GM21360 (cell line): ENCODE data around the gene TRIM17.

Source experiments
- ATAC-seq: cut with Tn5 transposase; IDR thresholded peaks from one replicate; pipeline ENCODE4 v1.9.1; 2021; ENCODE audit warnings: mild to moderate bottlenecking, moderate library complexity; ENCODE audit not compliant: unreplicated experiment

TRIM17 gene

DNA sequence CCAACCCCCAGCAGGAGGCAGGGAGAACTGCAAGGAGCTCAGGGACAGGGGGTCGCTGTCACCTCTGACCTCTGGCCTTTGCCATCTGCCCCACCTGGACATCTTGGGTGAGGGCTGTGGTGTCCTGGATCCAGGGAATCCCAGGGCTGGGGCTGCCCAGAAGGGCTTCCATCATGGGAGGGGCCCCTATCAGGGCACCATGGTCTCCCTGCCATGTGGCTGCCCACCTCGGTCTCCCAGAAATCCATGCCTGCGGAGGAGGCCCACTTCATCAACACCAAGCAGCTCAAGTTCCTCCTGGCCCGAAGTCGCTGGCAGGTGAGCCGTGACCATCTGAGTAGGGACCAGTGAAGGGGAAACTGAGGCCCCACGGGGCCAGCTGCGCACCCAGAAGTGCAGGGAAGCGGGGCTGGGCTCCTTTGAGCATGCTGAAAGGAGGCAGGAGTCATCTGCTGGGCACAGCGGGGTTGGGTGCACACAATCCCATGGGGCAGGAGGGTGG, 46.2 kb downstream of the TRIM17 start:
- ATAC-seq, result no peak

DNA sequence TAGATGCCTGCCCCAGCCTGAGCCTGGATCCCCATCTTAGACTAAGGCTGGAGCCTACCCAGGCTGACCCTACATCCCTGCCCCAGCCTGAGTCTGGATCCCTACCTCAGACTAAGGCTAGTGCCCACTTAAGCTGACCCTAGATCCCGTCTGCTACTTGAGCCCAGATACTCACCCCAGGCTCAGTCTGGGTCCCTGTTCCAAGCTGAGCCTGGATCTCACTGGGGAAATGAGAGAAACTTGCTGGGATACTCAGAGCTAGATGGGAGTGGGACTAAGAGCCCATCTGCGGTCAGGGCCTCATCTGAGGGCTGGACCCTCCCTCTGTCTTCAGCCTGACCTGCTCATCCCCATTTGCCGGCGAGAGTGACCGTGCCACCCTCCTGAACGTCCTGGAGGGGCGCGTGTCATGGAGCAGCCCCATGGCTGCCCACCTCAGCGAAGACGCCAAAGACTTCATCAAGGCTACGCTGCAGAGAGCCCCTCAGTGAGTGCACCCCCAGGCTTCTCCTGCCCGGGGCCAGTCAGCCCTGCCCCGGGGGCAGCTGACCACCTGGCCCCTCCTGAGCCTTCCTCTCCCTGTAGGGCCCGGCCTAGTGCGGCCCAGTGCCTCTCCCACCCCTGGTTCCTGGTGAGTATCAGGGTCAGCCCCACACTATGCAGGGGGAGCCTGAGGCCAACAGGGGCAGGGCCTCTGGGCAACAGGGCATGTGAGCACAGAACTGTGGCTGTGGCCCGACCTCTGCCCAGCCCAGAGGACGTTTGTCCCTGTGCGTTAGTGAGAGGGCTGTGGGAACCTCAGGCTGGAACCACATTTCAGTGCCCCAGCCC, 46.8 kb downstream of the TRIM17 start:
- no peak for ATAC-seq

GRCh38 chr1:228368801-228369607, 47.7 kb downstream of the TRIM17 start:
- no peak for ATAC-seq

DNA sequence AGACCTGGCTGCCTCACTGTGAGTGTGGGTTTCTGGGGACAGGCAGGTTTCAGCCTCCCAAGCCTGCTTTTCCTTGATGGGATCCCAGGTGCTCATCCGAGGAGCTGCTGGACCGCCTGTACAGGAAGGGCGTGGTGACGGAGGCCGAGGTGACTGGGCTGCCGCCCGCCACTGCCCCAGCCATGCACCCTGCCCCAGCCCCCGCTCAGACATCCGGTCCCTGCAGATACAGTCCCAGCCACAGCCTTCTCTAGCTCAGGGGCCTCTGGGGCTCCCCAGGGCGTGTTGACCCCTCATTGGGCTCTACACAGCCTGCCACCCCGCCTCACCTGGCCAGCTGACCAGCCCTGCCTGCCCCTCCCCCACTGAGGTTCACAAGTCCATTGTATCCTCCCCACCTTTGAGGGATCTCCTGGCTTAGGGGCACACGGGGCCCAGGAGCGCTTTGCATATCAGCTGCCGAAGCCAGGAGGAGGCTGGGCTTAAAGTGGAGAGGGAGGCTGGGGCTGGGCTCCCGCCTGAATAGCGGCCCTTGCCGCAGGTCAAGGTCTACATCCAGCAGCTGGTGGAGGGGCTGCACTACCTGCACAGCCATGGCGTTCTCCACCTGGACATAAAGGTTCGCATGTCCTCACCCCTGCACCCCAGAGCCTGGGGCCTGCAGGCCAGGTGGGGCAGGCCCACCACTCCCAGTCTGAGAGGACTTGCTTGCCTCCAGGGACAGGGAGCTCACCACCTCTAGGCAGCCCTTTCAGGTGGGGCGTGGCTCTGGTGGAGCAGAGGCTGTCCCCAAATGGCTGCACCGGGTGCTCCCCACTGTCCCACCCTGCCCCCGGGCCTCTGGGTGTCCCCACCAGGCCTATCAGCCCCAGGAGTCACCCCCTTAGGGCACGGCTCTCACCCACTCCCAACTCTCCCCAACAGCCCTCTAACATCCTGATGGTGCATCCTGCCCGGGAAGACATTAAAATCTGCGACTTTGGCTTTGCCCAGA, 48.6 kb downstream of the TRIM17 start:
- no peak for ATAC-seq

GRCh38 chr1:228366866-228367741, 49.6 kb downstream of the TRIM17 start:
- ATAC-seq, result no peak

DNA sequence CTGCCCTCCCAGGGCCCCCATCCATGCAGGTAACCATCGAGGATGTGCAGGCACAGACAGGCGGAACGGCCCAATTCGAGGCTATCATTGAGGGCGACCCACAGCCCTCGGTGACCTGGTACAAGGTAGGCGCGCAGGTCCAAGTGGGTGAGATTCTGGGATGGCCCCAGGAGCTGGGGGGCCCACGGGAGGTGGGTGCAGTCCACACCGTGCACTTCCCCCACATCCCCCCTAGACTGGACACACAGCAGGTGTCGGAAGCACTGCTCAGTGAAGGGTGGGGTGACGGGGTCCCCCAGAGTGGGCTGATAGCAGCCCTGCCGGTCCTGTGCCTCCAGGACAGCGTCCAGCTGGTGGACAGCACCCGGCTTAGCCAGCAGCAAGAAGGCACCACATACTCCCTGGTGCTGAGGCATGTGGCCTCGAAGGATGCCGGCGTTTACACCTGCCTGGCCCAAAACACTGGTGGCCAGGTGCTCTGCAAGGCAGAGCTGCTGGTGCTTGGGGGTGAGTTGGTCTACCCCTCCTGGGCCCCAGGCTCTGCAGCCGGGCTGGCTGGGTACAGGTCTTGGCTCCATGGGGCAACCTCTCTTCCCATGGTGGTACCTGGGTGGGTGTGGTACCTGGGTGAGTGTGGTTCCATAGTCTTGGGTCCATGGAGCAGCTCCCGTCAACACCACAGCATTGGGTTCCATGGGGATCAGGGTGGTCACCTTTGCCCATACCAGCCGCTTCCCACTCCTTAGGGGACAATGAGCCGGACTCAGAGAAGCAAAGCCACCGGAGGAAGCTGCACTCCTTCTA, 50.4 kb downstream of the TRIM17 start:
- ATAC-seq, result no peak

DNA sequence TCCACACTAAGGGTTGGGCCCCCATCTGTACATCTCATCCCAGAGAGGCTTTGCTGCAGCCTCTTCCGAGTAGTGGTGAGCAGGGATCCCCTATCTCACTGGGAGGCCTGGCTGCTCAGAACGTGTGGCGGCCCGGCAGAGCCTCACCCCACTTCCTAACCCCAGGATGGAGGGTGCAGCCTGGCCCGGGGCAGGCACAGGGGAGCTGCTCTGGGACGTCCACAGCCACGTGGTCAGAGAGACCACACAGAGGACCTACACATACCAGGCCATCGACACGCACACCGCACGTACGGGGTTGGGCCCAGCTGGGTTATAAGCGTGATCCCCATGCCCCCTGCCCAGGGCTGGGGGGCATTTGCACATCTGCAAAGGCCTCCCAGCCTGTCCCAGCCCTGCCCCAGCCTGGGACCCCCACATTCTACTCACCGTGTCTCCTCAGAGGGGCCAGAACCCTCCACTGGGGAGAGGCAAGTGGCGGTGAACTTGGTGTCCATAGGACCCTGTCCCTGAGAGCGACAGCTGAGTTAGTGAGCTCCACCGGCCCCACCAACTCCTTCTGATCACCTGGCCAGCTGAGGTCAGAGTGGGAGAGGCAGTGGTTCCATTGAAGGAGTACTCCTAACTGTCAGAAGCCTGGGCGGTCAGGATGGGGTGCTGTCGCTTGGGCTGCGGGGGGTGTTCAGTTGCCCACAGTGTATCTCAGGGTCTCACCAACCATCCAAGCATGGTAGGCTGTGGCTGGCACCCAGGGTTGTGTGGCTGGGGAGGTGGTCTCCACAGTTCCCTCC, 51.2 kb downstream of the TRIM17 start:
- no peak for ATAC-seq

GRCh38 chr1:228364706-228365213, 51.9 kb downstream of the TRIM17 start:
- no peak for ATAC-seq

DNA sequence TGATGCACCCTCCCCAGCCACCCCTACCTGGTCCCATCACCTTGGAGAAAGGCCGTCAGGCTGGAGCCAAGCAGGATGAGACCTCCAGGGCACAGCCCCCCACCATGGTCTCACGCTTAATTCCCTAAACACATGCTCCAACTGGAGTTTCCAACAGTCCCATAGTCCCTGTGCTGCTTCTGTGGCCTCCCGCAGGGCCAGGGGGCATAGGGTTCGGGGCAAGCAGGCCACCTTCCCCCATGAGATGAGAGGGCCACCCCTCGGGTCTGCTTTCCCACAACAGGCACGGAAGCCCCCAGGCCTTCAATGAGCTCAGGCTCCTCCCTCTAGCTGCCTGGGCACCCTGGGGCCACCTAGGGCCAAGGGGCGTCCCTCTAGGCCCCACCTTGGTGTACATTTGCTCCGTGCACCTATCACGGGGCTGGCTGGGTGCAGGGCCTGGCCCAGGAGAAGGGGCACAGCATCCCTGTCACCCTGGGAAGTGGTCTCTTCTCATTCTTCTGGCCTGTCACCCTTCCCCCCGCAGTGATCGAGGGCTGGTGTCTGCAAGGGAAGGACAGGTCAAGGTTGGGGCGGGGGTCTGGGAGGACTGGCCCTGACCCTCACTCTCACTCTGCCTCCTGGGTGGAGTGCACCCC, 52.5 kb downstream of the TRIM17 start:
- ATAC-seq, result no peak

GRCh38 chr1:228363686-228364067, 53.0 kb downstream of the TRIM17 start:
- no peak for ATAC-seq

- ATAC-seq, result no peak
These were observed 53.7 kb downstream of the TRIM17 start for GRCh38 chr1:228362884-228363450.

DNA sequence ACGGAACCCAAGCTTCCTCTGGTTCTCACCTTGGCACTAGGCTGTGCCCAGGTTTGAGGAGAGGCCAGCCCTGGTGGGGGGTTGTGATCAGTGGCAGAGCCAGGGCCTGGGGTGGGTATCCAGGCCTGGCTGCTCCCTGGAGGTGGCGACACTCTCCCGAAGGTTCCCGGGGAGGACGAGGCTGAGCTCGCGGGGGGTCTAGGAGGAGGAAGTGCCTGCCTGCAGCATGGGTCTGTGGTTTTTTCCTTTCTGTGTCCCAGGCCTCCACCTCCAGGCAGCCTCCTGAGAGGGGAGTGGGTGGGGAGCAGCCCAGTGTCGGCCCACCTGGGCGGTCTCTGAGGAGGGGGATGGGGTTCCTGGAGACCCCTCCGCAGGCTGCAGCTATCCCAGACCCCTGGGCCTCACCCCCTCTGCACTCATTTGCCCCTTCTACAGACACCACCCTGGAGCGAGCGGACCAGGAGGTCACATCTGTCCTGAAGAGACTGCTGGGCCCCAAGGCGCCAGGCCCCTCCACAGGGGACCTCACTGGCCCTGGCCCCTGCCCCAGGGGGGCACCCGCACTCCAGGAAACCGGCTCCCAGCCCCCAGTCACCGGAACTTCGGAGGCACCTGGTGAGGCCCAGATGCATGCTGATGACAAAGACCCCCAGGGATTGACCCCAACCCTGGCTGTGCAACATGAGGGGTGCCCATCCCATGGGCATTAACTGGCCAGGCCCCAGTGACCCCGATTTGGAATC, 54.3 kb downstream of the TRIM17 start:
- no peak for ATAC-seq

- no peak for ATAC-seq
These were observed 55.1 kb downstream of the TRIM17 start for GRCh38 chr1:228361314-228362140.

- ATAC-seq, result no peak
These were observed 55.9 kb downstream of the TRIM17 start for GRCh38 chr1:228360533-228361313.
